B cell (primary cell): ENCODE measurements around the gene IRGM. TPM values are rescaled to one million over a fixed set of nuclear protein-coding genes. Genes with fewer than 3 reads are reported as not detected.
"Not testable (repeated sequence)": the region's sequence is repeated elsewhere in the genome, so short reads cannot be mapped to it uniquely, and the experiment has no call there.

Experiments used
- ATAC-seq: fragments of 200-7000 bp; cut with Tn5 transposase; one replicate; pipeline ENCODE4 v1.10.0; 2021; ENCODE audit warnings: low read depth, mild to moderate bottlenecking, moderate number of reproducible peaks, moderate library complexity
- CTCF ChIA-PET: fragments of 350-600 bp; sonication (Branson Sonifier 250); formaldehyde crosslinking; loops from one replicate; lab custom pipeline; 2021; ENCODE audit warnings: antibody characterized with exemption, inconsistent platforms; lab: Charles Lee
- POLR2A ChIA-PET: fragments of 350-600 bp; sonication (Branson Sonifier 250); formaldehyde crosslinking; loops from one replicate; lab custom pipeline; 2021; ENCODE audit warnings: antibody characterized with exemption; lab: Charles Lee
- DNase-seq: peaks from one replicate; pipeline ENCODE4 v3.0.0; 2013
- H2AFZ ChIP-seq: 2 replicates; pipeline ENCODE4 v1.6.1; 2012; ENCODE audit warnings: mild to moderate bottlenecking, low read depth, low read length; ENCODE audit not compliant: insufficient read depth, poor library complexity, severe bottlenecking
- H3K27ac ChIP-seq, 2 donors: 1 replicate in 1 of 2; 2 replicates in 1 of 2; pipeline ENCODE4 v1.5.1; 2012 to 2013; ENCODE audit warnings: low read length in 2 of 2, mild to moderate bottlenecking in 2 of 2, moderate library complexity in 1 of 2
- H3K27me3 ChIP-seq, 4 experiments: fragments of 200-600 bp in 1 of 4; sonication (generic) in 1 of 4; replicated peaks in 1 of 4; 1 replicate in 2 of 4; 2 replicates in 2 of 4; pipeline versions ENCODE4 v1.6.1 to v1.7.0; 2013 to 2016; ENCODE audit warnings: low read length in 3 of 4, mild to moderate bottlenecking in 2 of 4, mixed read lengths in 1 of 4, moderate library complexity in 1 of 4; ENCODE audit not compliant: insufficient read depth in 4 of 4, control insufficient read depth in 3 of 4; ENCODE audit errors: control extremely low read depth in 1 of 4
- H3K36me3 ChIP-seq, 2 experiments: replicated peaks in 1 of 2; 1 replicate in 1 of 2; 2 replicates in 1 of 2; pipeline versions ENCODE4 v1.6.1 to v1.7.1; 2013; ENCODE audit warnings: low read length in 1 of 2; ENCODE audit not compliant: insufficient read depth in 2 of 2, control insufficient read depth in 1 of 2; ENCODE audit errors: control extremely low read depth in 1 of 2, extremely low read depth in 1 of 2
- H3K4me1 ChIP-seq, 2 donors: fragments of 200-600 bp in 1 of 2; sonication (generic) in 1 of 2; 1 replicate in 1 of 2; 2 replicates in 1 of 2; pipeline versions ENCODE4 v1.5.1 to v1.6.1; 2013 to 2017; ENCODE audit warnings: low read length in 2 of 2; ENCODE audit not compliant: control insufficient read depth in 2 of 2, insufficient read depth in 2 of 2
- H3K4me2 ChIP-seq: replicated peaks from 2 replicates; pipeline ENCODE3; 2012; ENCODE audit warnings: mild to moderate bottlenecking, low read depth, low read length; ENCODE audit not compliant: poor library complexity, severe bottlenecking
- H3K4me3 ChIP-seq, 5 experiments: fragments of 200-600 bp in 1 of 5; sonication (generic) in 1 of 5; 1 replicate in 3 of 5; 2 replicates in 2 of 5; pipeline versions ENCODE4 v1.5.1 to v1.7.0; 2011 to 2016; ENCODE audit warnings: low read length in 4 of 5, mild to moderate bottlenecking in 4 of 5, low read depth in 2 of 5, control low read depth in 1 of 5, moderate library complexity in 1 of 5; ENCODE audit not compliant: insufficient read depth in 1 of 5; ENCODE audit errors: control extremely low read depth in 1 of 5, extremely low read depth in 1 of 5
- H3K79me2 ChIP-seq: fragments of 200-600 bp; sonication (generic); one replicate; pipeline ENCODE4 v1.6.0; 2016; ENCODE audit warnings: low read length; ENCODE audit not compliant: control insufficient read depth, insufficient read depth
- H3K9ac ChIP-seq: fragments of 200-600 bp; sonication (generic); 2 replicates; pipeline ENCODE4 v1.6.1; 2017; ENCODE audit warnings: mild to moderate bottlenecking, low read length, moderate library complexity
- H3K9me3 ChIP-seq, 3 donors: one replicate each; pipeline versions ENCODE4 v1.6.1 to v1.7.1; 2013; ENCODE audit warnings: low read length in 2 of 3; ENCODE audit not compliant: control insufficient read depth in 2 of 3, insufficient read depth in 1 of 3; ENCODE audit errors: control extremely low read depth in 1 of 3
- H4K20me1 ChIP-seq: 2 replicates; pipeline ENCODE4 v1.6.0; 2012; ENCODE audit warnings: mild to moderate bottlenecking, low read length; ENCODE audit not compliant: insufficient read depth, control insufficient read depth, poor library complexity, severe bottlenecking
- H3K27ac Mint-ChIP-seq: one replicate; pipeline ENCODE4 v1.8.0; 2021; ENCODE audit warnings: mixed read lengths
- H3K27me3 Mint-ChIP-seq: one replicate; pipeline ENCODE4 v1.8.0; 2021; ENCODE audit warnings: mixed read lengths
- H3K4me1 Mint-ChIP-seq: one replicate; pipeline ENCODE4 v1.8.0; 2021; ENCODE audit warnings: mixed read lengths
- H3K4me3 Mint-ChIP-seq: one replicate; pipeline ENCODE4 v1.8.0; 2021; ENCODE audit warnings: mixed read lengths
- H3K9me3 Mint-ChIP-seq: one replicate; pipeline ENCODE4 v1.8.0; 2022; ENCODE audit warnings: mixed read lengths; ENCODE audit not compliant: insufficient read depth
- EZH2 ChIP-seq: IDR thresholded peaks from 2 replicates; pipeline ENCODE4 v1.6.1; 2012; ENCODE audit warnings: borderline replicate concordance, low read depth, mild to moderate bottlenecking, moderate library complexity, low read length; ENCODE audit not compliant: insufficient read depth, poor library complexity, severe bottlenecking
- WGBS: methylation state at CpG from one replicate; pipeline ENCODE4 v1.1.5; 2013; ENCODE audit warnings: missing lambda C conversion rate; ENCODE audit not compliant: insufficient coverage; 5-methylcytosine and 5-hydroxymethylcytosine counted together
- intact Hi-C: fragments of 100-400 bp; cut with micrococcal nuclease; formaldehyde crosslinking; loops from one replicate; pipeline ENCODE4 v1.10.0; 2022
- polyA plus RNA-seq: library from polyadenylated mRNA; depleted of rRNA; stranded (reverse); fragments of >200 nt; gene quantifications from 2 replicates; pipeline ENCODE4 v1.2.3, GENCODE V29; 2012
- total RNA-seq, 2 donors: library from RNA; stranded (reverse); fragments of 120-200 nt in 1 of 2; gene quantifications; 1 replicate in 1 of 2; 2 replicates in 1 of 2; pipeline versions ENCODE4 v1.2.3 to v1.2.4, GENCODE V29; 2013 to 2022
- TF ChIP-seq, protein P1 (sequence below): fragments of 200-600 bp; IDR thresholded peaks from one replicate; pipeline ENCODE4 v1.8.0; 2022; ENCODE audit warnings: antibody characterized with exemption, mild to moderate bottlenecking

Gene IRGM
- total and polyA plus RNA-seq, 2 donors (not counting 1 experiment from before 2014, with no cell fraction given): 1.3 to 2.5 TPM

DNA sequence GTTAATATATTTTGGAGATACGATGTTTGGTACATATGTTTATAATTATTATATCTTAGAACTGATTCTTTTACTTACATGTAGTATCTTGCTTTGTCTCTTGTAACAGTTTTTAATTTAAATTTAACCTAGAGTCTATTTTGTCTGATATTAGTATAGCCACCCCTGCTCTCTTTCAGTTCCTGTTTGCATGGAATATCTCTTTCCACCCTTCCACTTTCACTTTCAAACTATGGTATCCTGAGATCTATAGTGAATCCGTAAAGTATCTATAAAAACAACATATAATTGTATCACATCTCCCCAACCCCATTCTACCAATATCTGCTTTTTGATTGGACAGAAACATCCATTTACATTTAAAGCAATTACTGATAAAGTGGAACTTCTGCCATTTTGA is 7.2 kb downstream of the IRGM start:
- no CpG with 5 or more reads among the region's 2 CpGs for WGBS
- TF ChIP-seq EZH2: no peak
- TF ChIP-seq, protein P1, sequence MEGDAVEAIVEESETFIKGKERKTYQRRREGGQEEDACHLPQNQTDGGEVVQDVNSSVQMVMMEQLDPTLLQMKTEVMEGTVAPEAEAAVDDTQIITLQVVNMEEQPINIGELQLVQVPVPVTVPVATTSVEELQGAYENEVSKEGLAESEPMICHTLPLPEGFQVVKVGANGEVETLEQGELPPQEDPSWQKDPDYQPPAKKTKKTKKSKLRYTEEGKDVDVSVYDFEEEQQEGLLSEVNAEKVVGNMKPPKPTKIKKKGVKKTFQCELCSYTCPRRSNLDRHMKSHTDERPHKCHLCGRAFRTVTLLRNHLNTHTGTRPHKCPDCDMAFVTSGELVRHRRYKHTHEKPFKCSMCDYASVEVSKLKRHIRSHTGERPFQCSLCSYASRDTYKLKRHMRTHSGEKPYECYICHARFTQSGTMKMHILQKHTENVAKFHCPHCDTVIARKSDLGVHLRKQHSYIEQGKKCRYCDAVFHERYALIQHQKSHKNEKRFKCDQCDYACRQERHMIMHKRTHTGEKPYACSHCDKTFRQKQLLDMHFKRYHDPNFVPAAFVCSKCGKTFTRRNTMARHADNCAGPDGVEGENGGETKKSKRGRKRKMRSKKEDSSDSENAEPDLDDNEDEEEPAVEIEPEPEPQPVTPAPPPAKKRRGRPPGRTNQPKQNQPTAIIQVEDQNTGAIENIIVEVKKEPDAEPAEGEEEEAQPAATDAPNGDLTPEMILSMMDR: no peak
- Mint-ChIP-seq H3K9me3 (no peaks in the 10 kb centered on the region), H3K4me1 (peaks cover 14% of the 10 kb centered on the region), H3K4me3 (peak overlapping the region; percentile 80), H3K27ac (peak overlapping the region; percentile 85), H3K27me3 (peaks cover 2% of the 10 kb centered on the region)
- H3K9me3 ChIP-seq: peaks cover 0 to 4% (median 3%) of the 10 kb centered on the region in 3 donors
- H3K4me1 ChIP-seq: peaks cover 3 to 15% of the 10 kb centered on the region in 2 donors
- H3K27ac ChIP-seq: peak overlapping the region; percentile 19 to 79
- peak overlapping the region; percentile 69 for H3K4me2 ChIP-seq
- ChIA-PET POLR2A (no interaction called here), CTCF (interaction anchor here (0.6 to 1.5 kb wide), 2 partner anchors 292 to 1463 kb away, joined by 4 read pairs; no protein-coding TSS in a partner anchor)
- H3K9ac ChIP-seq: peak overlapping the region; percentile 54
- DNase-seq: peak; percentile 64
- peak overlapping the region; percentile 71 for H2AFZ ChIP-seq
- ATAC-seq: peak; percentile 76
- intact Hi-C loops: no loop called here
- H3K27me3 ChIP-seq: no peaks in the 10 kb centered on the region
- peaks cover 0 to 1% of the 10 kb centered on the region in 2 experiments for H3K36me3 ChIP-seq
- H3K4me3 ChIP-seq: peak overlapping the region in 3 of 5 experiments; percentile 10 to 57 (median 15)
- H4K20me1 ChIP-seq: no peaks in the 10 kb centered on the region
- no peaks in the 10 kb centered on the region for H3K79me2 ChIP-seq

DNA sequence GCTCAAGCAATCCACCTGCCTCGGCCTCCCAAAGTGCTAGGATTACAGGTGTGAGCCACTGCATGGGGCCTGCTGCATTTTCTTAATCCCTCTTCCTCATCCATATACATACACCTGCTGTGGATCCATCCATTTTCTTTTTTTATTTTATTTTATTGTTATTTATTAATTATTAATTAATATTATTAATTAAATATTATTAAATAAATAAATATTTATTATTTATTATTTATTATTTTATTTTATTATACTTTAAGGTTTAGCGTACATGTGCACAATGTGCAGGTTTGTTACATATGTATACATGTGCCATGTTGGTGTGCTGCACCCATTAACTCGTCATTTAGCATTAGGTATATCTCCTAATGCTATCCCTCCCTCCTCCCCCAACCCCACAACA is 10.4 kb downstream of the IRGM start:
- H3K4me2 ChIP-seq, H3K27me3 ChIP-seq, H3K27ac ChIP-seq, H4K20me1 ChIP-seq, H3K9ac ChIP-seq, H3K36me3 ChIP-seq, H3K79me2 ChIP-seq, H3K27me3 Mint-ChIP-seq, CTCF ChIA-PET, intact Hi-C loops, H3K4me3 Mint-ChIP-seq, H3K27ac Mint-ChIP-seq, H3K9me3 ChIP-seq, DNase-seq, ATAC-seq, H3K9me3 Mint-ChIP-seq, POLR2A ChIA-PET, H3K4me3 ChIP-seq, H2AFZ ChIP-seq: not testable (repeated sequence)
- H3K4me1 Mint-ChIP-seq: peaks cover 14% of the 10 kb centered on the region
- no CpG with 5 or more reads among the region's 3 CpGs for WGBS
- peaks cover 3 to 15% of the 10 kb centered on the region in 2 donors for H3K4me1 ChIP-seq
